ENCODE results near the gene ZNF524.

Gene ZNF524, protein sequence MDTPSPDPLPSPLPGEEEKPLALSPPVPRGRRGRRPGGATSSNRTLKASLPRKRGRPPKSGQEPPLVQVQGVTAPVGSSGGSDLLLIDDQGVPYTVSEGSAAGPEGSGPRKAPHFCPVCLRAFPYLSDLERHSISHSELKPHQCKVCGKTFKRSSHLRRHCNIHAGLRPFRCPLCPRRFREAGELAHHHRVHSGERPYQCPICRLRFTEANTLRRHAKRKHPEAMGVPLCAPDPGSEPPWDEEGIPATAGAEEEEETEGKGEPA

DNA sequence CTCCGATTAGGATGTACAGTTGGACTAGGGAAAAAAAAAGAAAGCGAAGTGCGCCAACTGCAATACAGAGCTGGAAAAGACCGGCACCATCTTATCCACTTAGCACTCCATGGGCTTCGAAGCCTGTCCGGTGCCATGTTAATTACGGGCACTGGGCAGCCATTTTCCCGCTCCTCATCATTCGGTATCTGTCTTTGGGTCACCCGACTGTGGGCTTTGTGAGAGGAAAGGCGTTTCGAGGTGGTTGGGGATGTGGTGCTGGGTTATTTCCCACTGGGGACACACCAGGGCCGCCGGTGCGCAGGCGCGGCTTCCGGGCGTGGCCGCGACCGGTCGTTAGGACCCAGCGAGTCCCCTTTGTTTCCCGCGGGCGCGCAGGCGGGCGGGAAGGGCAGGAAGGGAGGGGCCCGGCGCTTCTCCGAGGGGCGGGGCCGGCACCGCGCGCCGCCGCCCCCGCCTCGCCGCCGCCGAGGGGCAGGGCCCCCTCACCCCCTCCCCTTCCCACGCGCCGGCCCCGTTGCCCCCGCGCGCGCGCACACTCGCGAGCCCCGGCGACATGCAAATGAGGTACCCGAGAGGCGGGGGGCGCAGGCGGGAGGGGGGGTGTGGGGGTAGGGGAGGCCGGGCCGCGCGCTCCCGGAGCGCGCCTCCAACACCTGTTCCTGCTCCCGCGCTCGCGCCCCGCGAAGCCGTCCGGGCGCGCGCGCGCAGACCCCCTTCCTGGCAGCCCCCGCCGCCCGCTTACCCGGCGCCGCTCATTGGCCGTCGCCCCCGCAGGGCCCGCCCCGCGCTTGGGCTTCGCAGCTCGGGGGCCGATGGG lies at the start of gene ZNF524:
ZNF524 (plus strand) TSS at position 447 of the 820 bp plus-strand sequence. CDS start 1,825 bp downstream, outside the sequence.
- Histone ChIP-seq H3K27ac (ENCODE audit: low read length) (peak within 1 kb of the TSS; percentile 89), H3K4me1 (ENCODE audit: control insufficient read depth in 1 of 2, insufficient read depth in 2 of 2, low read length in 2 of 2) (peaks cover 10 to 12% of the 10 kb centered on the region in 2 donors)

GRCh38 chr19:55550321-55550650 lies 49.8 kb upstream of the ZNF524 start:
- Histone ChIP-seq H3K4me3 (ENCODE audit: low read depth in 1 of 2, low read length in 2 of 2) (no peak overlapping the region), H3K36me3 (ENCODE audit: control insufficient read depth in 1 of 2, insufficient read depth in 2 of 2, low read length in 2 of 2) (no peaks in the 10 kb centered on the region), H3K27me3 (ENCODE audit: low read depth, low read length) (peaks cover 3% of the 10 kb centered on the region), H3K9me3 (ENCODE audit: control insufficient read depth in 1 of 2, low read length in 2 of 2) (no peaks in the 10 kb centered on the region), H3K4me1 (ENCODE audit: control insufficient read depth in 1 of 2, insufficient read depth in 2 of 2, low read length in 2 of 2) (peaks cover 0 to 13% of the 10 kb centered on the region in 2 donors), H3K27ac (ENCODE audit: low read length) (no peak overlapping the region)

More for the DNA sequence above, at the start of gene ZNF524:
- Histone ChIP-seq H3K36me3 (ENCODE audit: control insufficient read depth in 1 of 2, insufficient read depth in 2 of 2, low read length in 2 of 2) (peaks cover 14 to 24% of the 10 kb centered on the region in 2 donors), H3K9me3 (ENCODE audit: control insufficient read depth in 1 of 2, low read length in 2 of 2) (no peaks in the 10 kb centered on the region), H3K27me3 (ENCODE audit: low read depth, low read length) (no peaks in the 10 kb centered on the region), H3K4me3 (ENCODE audit: low read depth in 1 of 2, low read length in 2 of 2) (peak within 1 kb of the TSS; percentile 62 to 85)

- Histone ChIP-seq H3K4me3 (ENCODE audit: low read depth in 1 of 2, low read length in 2 of 2) (no peak overlapping the region), H3K27ac (ENCODE audit: low read length) (no peak overlapping the region), H3K4me1 (ENCODE audit: control insufficient read depth in 1 of 2, insufficient read depth in 2 of 2, low read length in 2 of 2) (no peaks in the 10 kb centered on the region), H3K36me3 (ENCODE audit: control insufficient read depth in 1 of 2, insufficient read depth in 2 of 2, low read length in 2 of 2) (no peaks in the 10 kb centered on the region), H3K27me3 (ENCODE audit: low read depth, low read length) (peaks cover 3% of the 10 kb centered on the region), H3K9me3 (ENCODE audit: control insufficient read depth in 1 of 2, low read length in 2 of 2) (no peaks in the 10 kb centered on the region)
These were observed 47.9 kb upstream of the ZNF524 start for GRCh38 chr19:55552206-55552605.

- no peaks in the 10 kb centered on the region for H3K9me3 ChIP-seq (ENCODE audit: control insufficient read depth in 1 of 2, low read length in 2 of 2)
- H3K4me1 ChIP-seq (ENCODE audit: control insufficient read depth in 1 of 2, insufficient read depth in 2 of 2, low read length in 2 of 2): no peaks in the 10 kb centered on the region
- no peaks in the 10 kb centered on the region for H3K36me3 ChIP-seq (ENCODE audit: control insufficient read depth in 1 of 2, insufficient read depth in 2 of 2, low read length in 2 of 2)
- H3K4me3 ChIP-seq (ENCODE audit: low read depth in 1 of 2, low read length in 2 of 2): no peak overlapping the region
- peaks cover 3% of the 10 kb centered on the region for H3K27me3 ChIP-seq (ENCODE audit: low read depth, low read length)
- no peak overlapping the region for H3K27ac ChIP-seq (ENCODE audit: low read length)
These were observed 47.5 kb upstream of the ZNF524 start for GRCh38 chr19:55552620-55553019.

DNA sequence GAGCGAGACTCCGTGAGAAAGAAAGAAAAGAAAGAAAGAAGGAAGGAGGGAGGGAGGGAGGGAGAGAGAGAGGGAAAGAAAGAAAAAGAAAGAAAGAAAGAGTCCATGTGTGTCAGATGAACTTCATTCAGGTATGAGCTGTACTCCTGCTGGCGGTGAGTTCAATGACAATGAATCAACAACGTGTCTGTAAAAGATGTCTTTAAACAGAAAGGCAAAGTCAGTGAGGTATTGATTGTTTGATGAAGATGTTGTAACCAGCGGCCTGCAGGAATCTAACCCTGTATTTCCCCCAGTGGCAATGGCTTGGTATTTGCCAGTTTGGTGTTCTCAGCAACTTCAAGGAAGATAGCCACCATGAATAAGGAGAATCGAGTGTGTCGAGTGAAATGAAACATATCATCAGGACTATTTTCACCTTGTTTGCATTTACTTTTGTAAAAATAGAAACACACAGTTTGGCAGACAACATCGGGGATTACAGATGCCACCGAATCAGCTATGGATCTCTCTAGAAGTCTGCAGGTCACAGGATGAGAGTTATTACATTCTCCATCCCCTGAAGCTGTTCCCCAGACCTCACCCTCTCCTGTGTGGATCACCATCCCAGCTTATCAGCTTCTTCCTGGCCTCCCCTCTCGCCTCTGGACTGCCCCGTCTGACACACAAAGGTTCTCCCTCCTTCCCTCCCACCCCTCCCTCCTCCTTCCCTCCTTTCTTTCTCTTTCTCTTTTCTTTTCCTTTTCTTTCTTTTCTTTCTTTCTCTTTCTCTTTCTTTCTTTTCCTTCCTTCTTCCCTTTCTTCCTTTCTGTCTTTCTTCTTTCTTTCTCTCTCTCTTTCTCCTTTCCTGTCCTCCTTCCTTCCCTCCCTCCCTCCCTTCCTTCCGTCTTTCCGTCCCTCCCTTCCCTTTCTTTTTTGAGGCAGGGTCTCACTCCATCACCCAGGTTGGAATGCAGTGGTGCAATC lies 46.6 kb upstream of the ZNF524 start:
- H3K4me3 ChIP-seq (ENCODE audit: low read depth in 1 of 2, low read length in 2 of 2): no peak overlapping the region
- no peaks in the 10 kb centered on the region for H3K9me3 ChIP-seq (ENCODE audit: control insufficient read depth in 1 of 2, low read length in 2 of 2)
- H3K4me1 ChIP-seq (ENCODE audit: control insufficient read depth in 1 of 2, insufficient read depth in 2 of 2, low read length in 2 of 2): no peaks in the 10 kb centered on the region
- H3K36me3 ChIP-seq (ENCODE audit: control insufficient read depth in 1 of 2, insufficient read depth in 2 of 2, low read length in 2 of 2): no peaks in the 10 kb centered on the region
- H3K27me3 ChIP-seq (ENCODE audit: low read depth, low read length): peaks cover 3% of the 10 kb centered on the region
- no peak overlapping the region for H3K27ac ChIP-seq (ENCODE audit: low read length)

DNA sequence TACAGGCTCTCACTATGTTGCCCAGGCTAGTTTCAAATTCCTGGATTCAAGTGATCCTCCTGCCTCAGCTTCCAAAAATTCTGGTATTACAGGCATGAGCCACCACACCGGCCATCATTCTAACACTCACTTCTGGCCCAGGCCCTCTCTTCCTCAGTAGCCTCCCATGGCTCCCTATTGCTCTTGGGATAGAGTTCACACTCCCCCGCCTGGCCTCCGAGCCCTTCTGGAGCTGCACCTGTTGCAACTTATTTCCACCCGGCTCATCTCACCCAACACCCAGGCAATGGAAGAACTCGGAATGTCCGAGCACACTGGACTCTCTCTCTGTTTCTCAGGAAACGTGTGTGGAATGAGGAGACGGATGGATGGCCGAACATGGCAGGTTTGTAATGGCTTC lies 45.8 kb upstream of the ZNF524 start:
- H3K9me3 ChIP-seq (ENCODE audit: control insufficient read depth in 1 of 2, low read length in 2 of 2): no peaks in the 10 kb centered on the region
- no peaks in the 10 kb centered on the region for H3K4me1 ChIP-seq (ENCODE audit: control insufficient read depth in 1 of 2, insufficient read depth in 2 of 2, low read length in 2 of 2)
- no peaks in the 10 kb centered on the region for H3K36me3 ChIP-seq (ENCODE audit: control insufficient read depth in 1 of 2, insufficient read depth in 2 of 2, low read length in 2 of 2)
- peaks cover 3% of the 10 kb centered on the region for H3K27me3 ChIP-seq (ENCODE audit: low read depth, low read length)
- H3K4me3 ChIP-seq (ENCODE audit: low read depth in 1 of 2, low read length in 2 of 2): no peak overlapping the region
- no peak overlapping the region for H3K27ac ChIP-seq (ENCODE audit: low read length)

- Histone ChIP-seq H3K4me3 (ENCODE audit: low read depth in 1 of 2, low read length in 2 of 2) (no peak overlapping the region), H3K4me1 (ENCODE audit: control insufficient read depth in 1 of 2, insufficient read depth in 2 of 2, low read length in 2 of 2) (no peaks in the 10 kb centered on the region), H3K27ac (ENCODE audit: low read length) (no peak overlapping the region), H3K27me3 (ENCODE audit: low read depth, low read length) (no peaks in the 10 kb centered on the region), H3K36me3 (ENCODE audit: control insufficient read depth in 1 of 2, insufficient read depth in 2 of 2, low read length in 2 of 2) (no peaks in the 10 kb centered on the region), H3K9me3 (ENCODE audit: control insufficient read depth in 1 of 2, low read length in 2 of 2) (no peaks in the 10 kb centered on the region)
These were observed 45.3 kb upstream of the ZNF524 start for GRCh38 chr19:55554741-55555152.

GRCh38 chr19:55559684-55560083 lies 40.4 kb upstream of the ZNF524 start:
- Histone ChIP-seq H3K4me3 (ENCODE audit: low read depth in 1 of 2, low read length in 2 of 2) (no peak overlapping the region), H3K9me3 (ENCODE audit: control insufficient read depth in 1 of 2, low read length in 2 of 2) (peaks cover 0 to 4% of the 10 kb centered on the region in 2 donors), H3K27me3 (ENCODE audit: low read depth, low read length) (no peaks in the 10 kb centered on the region), H3K27ac (ENCODE audit: low read length) (no peak overlapping the region), H3K4me1 (ENCODE audit: control insufficient read depth in 1 of 2, insufficient read depth in 2 of 2, low read length in 2 of 2) (no peaks in the 10 kb centered on the region), H3K36me3 (ENCODE audit: control insufficient read depth in 1 of 2, insufficient read depth in 2 of 2, low read length in 2 of 2) (no peaks in the 10 kb centered on the region)

DNA sequence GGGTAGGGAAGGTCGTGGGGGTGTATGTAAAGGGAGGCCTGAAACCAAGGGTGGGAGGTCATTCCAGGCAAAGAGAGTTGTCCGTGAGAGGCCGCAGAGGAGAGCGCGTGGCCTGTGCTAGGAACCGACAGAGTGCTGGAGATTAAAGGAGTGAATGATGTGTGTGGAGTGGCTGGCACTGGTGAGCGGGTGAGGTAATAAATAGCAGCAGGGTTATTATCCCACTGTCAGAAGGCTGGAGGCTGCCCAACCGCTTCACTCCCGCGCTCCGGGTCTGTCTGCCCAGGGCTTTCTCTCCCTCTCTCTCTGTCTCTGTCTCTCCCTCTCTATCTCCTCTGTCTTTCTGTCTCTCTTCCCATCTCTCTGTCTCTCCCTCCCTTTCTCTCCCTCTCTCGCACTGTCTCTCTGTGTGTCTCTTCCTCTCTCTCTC lies 36.8 kb upstream of the ZNF524 start:
- Histone ChIP-seq H3K27me3 (ENCODE audit: low read depth, low read length) (no peaks in the 10 kb centered on the region), H3K4me1 (ENCODE audit: control insufficient read depth in 1 of 2, insufficient read depth in 2 of 2, low read length in 2 of 2) (no peaks in the 10 kb centered on the region), H3K27ac (ENCODE audit: low read length) (no peak overlapping the region)

GRCh38 chr19:55566823-55567222 lies 33.3 kb upstream of the ZNF524 start:
- H3K4me3 ChIP-seq (ENCODE audit: low read depth in 1 of 2, low read length in 2 of 2): no peak overlapping the region
- H3K36me3 ChIP-seq (ENCODE audit: control insufficient read depth in 1 of 2, insufficient read depth in 2 of 2, low read length in 2 of 2): no peaks in the 10 kb centered on the region
- H3K27ac ChIP-seq (ENCODE audit: low read length): no peak overlapping the region
- H3K4me1 ChIP-seq (ENCODE audit: control insufficient read depth in 1 of 2, insufficient read depth in 2 of 2, low read length in 2 of 2): no peaks in the 10 kb centered on the region
- no peaks in the 10 kb centered on the region for H3K9me3 ChIP-seq (ENCODE audit: control insufficient read depth in 1 of 2, low read length in 2 of 2)
- no peaks in the 10 kb centered on the region for H3K27me3 ChIP-seq (ENCODE audit: low read depth, low read length)

More for the DNA sequence above, 36.8 kb upstream of the ZNF524 start:
- Histone ChIP-seq H3K9me3 (ENCODE audit: control insufficient read depth in 1 of 2, low read length in 2 of 2) (peaks cover 0 to 4% of the 10 kb centered on the region in 2 donors), H3K36me3 (ENCODE audit: control insufficient read depth in 1 of 2, insufficient read depth in 2 of 2, low read length in 2 of 2) (no peaks in the 10 kb centered on the region), H3K4me3 (ENCODE audit: low read depth in 1 of 2, low read length in 2 of 2) (no peak overlapping the region)

All from muscle layer of duodenum (tissue), 2 donors.